ENCODE data around the gene NTN1. TPM values are rescaled to one million over a fixed set of nuclear protein-coding genes. Genes with fewer than 3 reads are reported as not detected.

The NTN1 gene
- total and polyA plus RNA-seq, 11 donors: 9.3 to 25.8 (median 17.3) TPM

DNA sequence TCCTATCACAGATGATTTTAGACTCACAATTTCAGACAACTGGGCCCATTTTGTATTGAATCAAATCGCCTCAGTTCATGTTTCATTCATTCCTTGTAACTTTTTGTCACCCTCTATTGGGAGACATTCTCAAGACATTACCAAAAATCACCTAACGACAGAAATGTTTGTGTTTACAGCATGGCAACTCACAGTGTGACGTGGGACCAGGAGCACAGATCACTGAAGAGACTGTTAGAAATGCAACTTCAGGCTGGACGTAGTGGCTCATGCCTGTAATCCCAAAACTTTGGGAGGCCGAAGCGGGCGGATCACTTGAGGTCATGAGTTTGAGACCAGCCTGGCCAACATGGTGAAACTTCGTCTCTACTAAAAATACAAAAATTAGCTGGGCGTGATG lies 249.6 kb downstream of the NTN1 start:
- H3K9me3 ChIP-seq: no peaks in the 10 kb centered on the region
- DNase-seq: no peak
- WGBS, 4 donors: 89 to 98% (median 92%) methylated on average over 9 of the region's 9 CpGs
- H3K27ac ChIP-seq: no peak overlapping the region
- H3K36me3 ChIP-seq: no peaks in the 10 kb centered on the region
- H3K27me3 ChIP-seq: no peaks in the 10 kb centered on the region
- TF ChIP-seq, protein P1, sequence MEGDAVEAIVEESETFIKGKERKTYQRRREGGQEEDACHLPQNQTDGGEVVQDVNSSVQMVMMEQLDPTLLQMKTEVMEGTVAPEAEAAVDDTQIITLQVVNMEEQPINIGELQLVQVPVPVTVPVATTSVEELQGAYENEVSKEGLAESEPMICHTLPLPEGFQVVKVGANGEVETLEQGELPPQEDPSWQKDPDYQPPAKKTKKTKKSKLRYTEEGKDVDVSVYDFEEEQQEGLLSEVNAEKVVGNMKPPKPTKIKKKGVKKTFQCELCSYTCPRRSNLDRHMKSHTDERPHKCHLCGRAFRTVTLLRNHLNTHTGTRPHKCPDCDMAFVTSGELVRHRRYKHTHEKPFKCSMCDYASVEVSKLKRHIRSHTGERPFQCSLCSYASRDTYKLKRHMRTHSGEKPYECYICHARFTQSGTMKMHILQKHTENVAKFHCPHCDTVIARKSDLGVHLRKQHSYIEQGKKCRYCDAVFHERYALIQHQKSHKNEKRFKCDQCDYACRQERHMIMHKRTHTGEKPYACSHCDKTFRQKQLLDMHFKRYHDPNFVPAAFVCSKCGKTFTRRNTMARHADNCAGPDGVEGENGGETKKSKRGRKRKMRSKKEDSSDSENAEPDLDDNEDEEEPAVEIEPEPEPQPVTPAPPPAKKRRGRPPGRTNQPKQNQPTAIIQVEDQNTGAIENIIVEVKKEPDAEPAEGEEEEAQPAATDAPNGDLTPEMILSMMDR (IDR thresholded peaks at IDR 0.05): no peak
- no peak for TF ChIP-seq POLR2A (IDR thresholded peaks at IDR 0.05)
- ATAC-seq: no peak
- peaks cover 0 to 19% (median 0%) of the 10 kb centered on the region in 12 donors for H3K4me1 ChIP-seq
- no peak overlapping the region for H3K4me3 ChIP-seq
- intact Hi-C loops (cut with DNase I): no loop called here

DNA sequence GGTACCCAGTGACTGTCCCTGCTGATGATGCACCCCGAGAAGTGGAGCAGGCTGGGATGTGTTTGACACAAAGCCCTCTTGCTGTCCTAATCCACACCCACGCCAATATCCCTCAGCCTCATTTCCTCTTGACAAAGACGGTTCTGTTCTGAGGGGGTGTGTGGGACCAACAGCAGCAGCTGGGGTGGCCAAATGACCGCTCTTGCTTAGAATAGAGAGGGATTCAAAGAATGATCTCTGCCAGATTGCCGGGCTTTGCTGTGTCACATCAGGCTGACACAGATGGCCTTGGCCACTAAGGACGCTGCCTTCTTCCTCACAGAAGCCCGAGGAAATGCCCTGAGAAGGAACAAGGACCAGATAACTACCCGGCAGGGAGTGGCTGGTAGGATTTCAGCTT lies 250.7 kb downstream of the NTN1 start:
- H3K4me3 ChIP-seq: peak overlapping the region in 1 of 12 donors; percentile 10
- no peak overlapping the region for H3K27ac ChIP-seq
- H3K4me1 ChIP-seq: peaks cover 0 to 14% (median 0%) of the 10 kb centered on the region in 12 donors
- H3K36me3 ChIP-seq: no peaks in the 10 kb centered on the region
- DNase-seq: peak in 1 of 5 donors; percentile 36
- intact Hi-C loops (cut with DNase I): no loop called here
- no peak for TF ChIP-seq POLR2A (IDR thresholded peaks at IDR 0.05)
- TF ChIP-seq, protein P1 (IDR thresholded peaks at IDR 0.05): no peak
- no peaks in the 10 kb centered on the region for H3K9me3 ChIP-seq
- ATAC-seq: peak in 2 of 4 donors; percentile 58
- WGBS, 4 donors: 67 to 85% (median 74%) methylated on average over 8 of the region's 8 CpGs
- no peaks in the 10 kb centered on the region for H3K27me3 ChIP-seq

DNA sequence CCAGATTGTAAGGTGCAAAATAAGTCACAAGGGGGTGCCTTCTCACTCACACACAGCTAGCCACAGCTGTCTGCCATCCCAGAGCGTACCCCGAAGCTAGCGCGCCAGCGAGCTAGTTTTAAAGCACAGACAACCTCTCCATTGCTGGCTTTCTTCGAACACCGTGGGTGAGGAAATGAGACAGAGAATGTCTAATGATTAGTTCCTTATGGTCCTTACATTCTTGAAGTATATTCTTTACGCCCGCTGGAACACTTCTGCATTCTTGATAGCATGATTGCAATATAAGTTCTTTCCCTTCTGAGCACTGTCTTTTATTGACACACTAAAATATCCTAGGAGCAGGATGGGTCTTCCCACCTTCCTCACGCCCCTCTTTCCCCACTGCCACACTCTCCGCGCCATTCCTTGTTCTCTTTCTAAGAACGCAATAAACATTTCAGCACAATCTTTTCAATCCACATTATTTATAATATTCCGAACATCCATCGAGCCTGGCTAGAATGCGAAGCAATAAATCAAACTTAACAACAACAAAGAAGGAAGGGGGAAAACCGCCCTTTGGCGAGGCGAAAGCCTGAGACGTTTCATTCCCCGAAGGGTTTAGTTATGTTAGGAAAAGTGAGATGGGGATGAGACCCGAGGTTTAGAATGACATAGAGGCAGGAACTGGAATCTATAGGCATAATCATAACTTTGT lies 251.3 kb downstream of the NTN1 start:
- H3K9me3 ChIP-seq: no peaks in the 10 kb centered on the region
- intact Hi-C loops (cut with DNase I): no loop called here
- peaks cover 0 to 14% (median 0%) of the 10 kb centered on the region in 12 donors for H3K4me1 ChIP-seq
- H3K27me3 ChIP-seq: no peaks in the 10 kb centered on the region
- TF ChIP-seq, protein P1 (IDR thresholded peaks at IDR 0.05): no peak
- TF ChIP-seq POLR2A (IDR thresholded peaks at IDR 0.05): no peak
- H3K4me3 ChIP-seq: peak overlapping the region in 1 of 12 donors; percentile 10
- H3K27ac ChIP-seq: no peak overlapping the region
- no peak for ATAC-seq
- H3K36me3 ChIP-seq: no peaks in the 10 kb centered on the region
- no peak for DNase-seq
- 83 to 89% (median 86%) methylated on average over 22 of the region's 22 CpGs for WGBS, 4 donors

DNA sequence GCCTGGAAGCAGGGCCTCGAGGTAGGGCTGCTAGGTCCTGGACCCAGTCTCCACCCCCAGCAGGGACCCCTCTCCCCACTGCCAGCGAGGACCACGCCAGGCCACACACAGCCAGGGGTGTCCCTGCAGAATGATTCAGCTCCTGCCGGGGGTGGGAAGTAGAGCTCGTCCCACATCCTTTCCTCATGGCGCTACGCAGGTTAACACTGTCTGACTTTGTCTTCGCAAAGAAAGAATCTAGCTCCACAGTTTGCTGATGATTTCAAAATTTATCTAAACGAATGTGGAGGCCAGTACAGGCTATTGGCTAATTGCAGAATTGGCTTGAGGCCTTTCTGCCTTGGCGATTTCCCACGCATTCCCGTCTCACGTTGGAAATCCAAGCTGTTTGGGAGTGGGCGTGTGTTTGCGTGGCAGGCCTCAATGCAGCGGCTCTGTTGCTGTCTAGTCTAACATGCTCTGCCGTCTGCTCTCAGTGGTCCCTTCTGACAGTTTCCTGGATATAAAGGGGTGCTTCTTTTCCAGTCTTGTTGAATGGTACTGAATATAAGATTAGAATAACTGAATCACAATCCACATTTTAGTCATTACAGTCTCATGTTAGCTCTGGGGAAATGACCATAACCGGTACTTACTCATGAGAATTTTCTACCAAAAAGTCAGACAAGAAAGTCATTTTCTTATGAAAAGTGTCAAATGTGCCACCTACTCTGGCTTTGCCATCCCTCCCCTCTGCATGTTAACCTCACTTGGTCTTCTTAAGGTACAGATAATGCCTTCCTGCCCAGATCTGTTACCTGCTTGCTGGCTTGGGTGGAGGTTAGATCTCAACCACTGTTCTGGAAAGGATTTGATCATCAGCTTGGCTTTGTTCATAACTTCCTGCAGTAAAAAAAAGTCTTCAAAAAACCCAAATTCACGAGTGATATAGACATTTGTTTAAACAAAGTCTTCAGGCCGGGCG lies 252.4 kb downstream of the NTN1 start:
- 77 to 82% (median 80%) methylated on average over 21 of the region's 21 CpGs for WGBS, 4 donors
- no peaks in the 10 kb centered on the region for H3K36me3 ChIP-seq
- peak in 3 of 5 donors; percentile 37 to 43 (median 41) for DNase-seq
- intact Hi-C loops (cut with DNase I): no loop called here
- no peak for TF ChIP-seq POLR2A (IDR thresholded peaks at IDR 0.05)
- TF ChIP-seq, protein P1 (IDR thresholded peaks at IDR 0.05): no peak
- ATAC-seq: peak in 3 of 4 donors; percentile 52 to 66 (median 63)
- no peaks in the 10 kb centered on the region for H3K27me3 ChIP-seq
- no peaks in the 10 kb centered on the region for H3K9me3 ChIP-seq
- peaks cover 0 to 14% (median 0%) of the 10 kb centered on the region in 12 donors for H3K4me1 ChIP-seq
- H3K27ac ChIP-seq: peak overlapping the region in 2 of 12 donors; percentile 15 to 26
- H3K4me3 ChIP-seq: peak overlapping the region in 1 of 12 donors; percentile 10

All from heart left ventricle (tissue), 16 donors.